SK-N-MC (cell line): ENCODE measurements around the gene LRP1-AS.

Experiments used
- DNase-seq: peaks from one replicate; pipeline ENCODE4 v3.0.0-alpha.2; 2011; ENCODE audit warnings: low read depth, low spot score
- H3K27ac ChIP-seq: fragments of 200-600 bp; sonication (generic); 2 replicates; pipeline ENCODE4 v1.5.1; 2016; ENCODE audit warnings: mixed run types
- H3K36me3 ChIP-seq: fragments of 200-600 bp; sonication (generic); 2 replicates; pipeline ENCODE4 v1.6.1; 2017; ENCODE audit warnings: antibody characterized with exemption, low read length, mixed read lengths; ENCODE audit not compliant: insufficient read depth
- H3K4me3 ChIP-seq: fragments of 200-600 bp; sonication (generic); 2 replicates; pipeline ENCODE4 v1.5.1; 2016
- H3K9ac ChIP-seq: fragments of 200-600 bp; sonication (generic); 2 replicates; pipeline ENCODE4 v1.8.0; 2017; ENCODE audit warnings: mixed run types, mixed read lengths; ENCODE audit not compliant: insufficient read length
- H3K9me3 ChIP-seq: fragments of 200-600 bp; sonication (generic); 2 replicates; pipeline ENCODE4 v1.6.1; 2017; ENCODE audit warnings: low read depth, mild to moderate bottlenecking, antibody characterized with exemption, low read length, moderate library complexity, mixed read lengths
- EZH2 ChIP-seq: fragments of 200-600 bp; sonication (generic); IDR thresholded peaks from one replicate; pipeline ENCODE4 v1.6.1; 2017; ENCODE audit warnings: antibody characterized with exemption
- FOXP2 ChIP-seq: optimal IDR thresholded peaks from 2 replicates; pipeline ENCODE3; 2011; ENCODE audit warnings: mild to moderate bottlenecking, moderate library complexity; ENCODE audit not compliant: insufficient read depth; ENCODE audit errors: extremely low read length, control extremely low read depth
- POLR2AphosphoS5 ChIP-seq: IDR thresholded peaks from 2 replicates; pipeline ENCODE4 v1.6.1; 2012; ENCODE audit warnings: mild to moderate bottlenecking, low read depth, low read length, borderline replicate concordance

Gene LRP1-AS

DNA sequence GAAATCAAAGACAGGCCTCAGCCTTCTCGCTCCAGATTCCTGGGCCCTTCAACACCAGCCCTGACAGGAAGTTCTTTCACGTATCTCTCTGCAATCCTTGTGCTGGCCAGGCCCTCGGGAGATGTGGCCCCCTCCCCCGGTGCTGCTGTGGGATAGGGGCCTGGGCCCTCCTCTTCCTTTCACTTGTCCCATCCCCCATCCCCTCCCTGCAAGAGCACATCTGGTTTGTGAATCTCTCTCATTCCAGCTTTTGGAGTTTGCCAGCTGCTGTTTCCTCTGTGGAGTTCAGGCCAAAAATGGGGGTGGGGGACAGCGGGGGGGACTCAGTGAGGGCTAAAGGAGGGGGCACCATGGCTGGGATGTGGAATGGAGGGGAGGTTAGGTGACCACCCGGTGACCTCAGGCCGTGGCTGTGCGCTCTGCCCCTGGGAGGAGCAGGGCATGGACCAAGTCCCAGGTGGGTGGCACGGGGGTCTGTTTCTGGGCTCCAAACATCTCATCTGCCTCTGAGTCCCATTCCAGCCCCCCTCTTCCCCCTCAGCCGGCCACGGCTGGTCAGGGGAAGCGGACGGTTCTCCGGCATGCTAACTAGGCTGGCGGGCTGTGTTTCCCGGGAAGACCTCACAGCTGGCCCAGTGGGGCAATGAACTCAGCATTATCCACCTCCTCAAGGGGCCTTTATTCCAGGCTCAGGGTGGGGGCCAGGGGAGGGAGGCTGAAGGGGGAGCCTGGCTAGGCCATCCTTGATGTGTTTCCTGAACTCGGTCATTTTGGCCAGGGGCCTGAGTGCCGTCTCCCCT lies 11.7 kb downstream of the LRP1-AS start:
- peak overlapping the region; percentile 62 for H3K9ac ChIP-seq
- peak overlapping the region; percentile 92 for H3K27ac ChIP-seq
- TF ChIP-seq POLR2AphosphoS5 (no peak; the same call in 1 of the 2 replicates), EZH2 (no peak), FOXP2 (no peak)
- H3K9me3 ChIP-seq, result no peaks in the 10 kb centered on the region
- H3K4me3 ChIP-seq, result peak overlapping the region; percentile 68
- H3K36me3 ChIP-seq, result peaks cover 17% of the 10 kb centered on the region; the same call in 1 of the 2 replicates
- no peak for DNase-seq

DNA sequence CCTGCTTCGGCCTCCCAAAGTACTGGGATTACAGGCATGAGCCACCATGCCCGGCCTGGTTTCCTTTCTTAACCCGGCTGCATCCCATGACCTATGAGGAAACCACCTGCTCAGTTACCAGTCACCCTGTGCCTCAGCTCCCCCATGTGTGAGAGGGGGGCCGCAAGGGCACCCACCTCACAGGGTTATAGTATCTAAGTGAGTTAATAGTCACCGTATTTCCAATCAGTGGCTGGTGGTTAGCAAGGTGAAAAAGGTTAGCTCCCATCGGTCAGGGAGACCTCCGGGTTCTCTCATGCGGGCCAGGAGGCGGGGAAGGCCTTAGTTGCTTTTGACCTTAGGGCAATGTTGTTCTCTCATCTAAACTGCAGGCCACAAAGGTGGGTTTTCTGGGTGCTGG lies 12.5 kb downstream of the LRP1-AS start:
- no peak for DNase-seq
- H3K4me3 ChIP-seq, result no peak overlapping the region
- H3K27ac ChIP-seq, result peak overlapping the region; percentile 92
- H3K9me3 ChIP-seq, result no peaks in the 10 kb centered on the region
- TF ChIP-seq FOXP2, result no peak
- no peak for TF ChIP-seq POLR2AphosphoS5
- no peak for TF ChIP-seq EZH2
- peak overlapping the region; percentile 62 for H3K9ac ChIP-seq
- peaks cover 12% of the 10 kb centered on the region; the same call in 1 of the 2 replicates for H3K36me3 ChIP-seq

DNA sequence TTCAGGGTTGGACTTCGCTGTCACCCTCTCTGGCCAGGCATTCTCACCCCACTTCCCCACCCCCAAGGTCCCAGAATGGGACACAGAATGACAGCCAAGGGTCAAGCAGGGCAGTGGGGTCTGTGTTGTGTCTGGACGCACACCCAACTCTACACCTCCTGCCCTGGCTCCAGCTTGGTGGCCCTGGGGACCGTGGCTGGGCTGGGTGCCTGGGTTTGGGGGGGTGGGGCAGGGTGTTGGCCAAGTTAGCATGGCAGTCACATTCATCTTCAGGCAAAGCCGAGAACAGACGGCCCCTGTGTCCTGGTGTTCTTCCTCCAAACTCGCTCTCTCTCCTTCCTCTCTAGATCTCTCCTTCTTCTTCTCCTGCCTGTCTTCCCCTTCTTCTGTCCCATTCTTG lies 13.5 kb downstream of the LRP1-AS start:
- H3K9ac ChIP-seq, result no peak overlapping the region
- H3K36me3 ChIP-seq, result peaks cover 4% of the 10 kb centered on the region; the same call in 1 of the 2 replicates
- H3K9me3 ChIP-seq, result no peaks in the 10 kb centered on the region
- TF ChIP-seq POLR2AphosphoS5, result no peak
- no peak for TF ChIP-seq EZH2
- TF ChIP-seq FOXP2, result no peak
- H3K4me3 ChIP-seq, result no peak overlapping the region
- DNase-seq, result no peak
- peak overlapping the region; percentile 84; the same call in 1 of the 2 replicates for H3K27ac ChIP-seq

DNA sequence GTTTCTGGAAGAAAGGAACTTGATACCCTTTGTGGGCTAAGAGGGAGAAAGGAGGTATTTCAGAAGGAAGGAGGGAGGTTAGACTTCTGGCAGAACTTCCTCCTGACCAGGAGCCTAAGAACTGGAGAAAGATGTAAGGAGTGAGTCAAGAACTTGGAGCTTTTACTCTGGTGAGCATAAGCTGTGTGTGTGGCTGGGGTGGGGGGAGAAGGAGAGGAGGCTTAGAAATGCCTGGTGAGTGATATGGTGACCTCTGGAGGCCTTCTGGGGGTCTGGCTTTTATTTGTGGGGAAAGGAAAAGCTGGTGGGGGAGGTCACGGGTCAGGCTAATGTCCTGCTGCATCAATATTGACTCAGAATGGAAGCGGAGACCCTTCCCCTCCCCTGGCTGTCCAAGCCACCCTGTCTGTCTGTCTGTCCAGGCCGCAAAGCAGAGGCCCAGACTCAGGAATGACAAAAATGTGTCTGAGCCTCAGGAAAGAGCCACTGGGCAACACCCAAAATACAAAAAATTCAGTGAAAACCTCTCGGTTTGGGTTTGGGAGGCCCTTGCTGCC lies 14.3 kb downstream of the LRP1-AS start:
- H3K9me3 ChIP-seq, result no peaks in the 10 kb centered on the region
- TF ChIP-seq EZH2 (no peak), POLR2AphosphoS5 (no peak), FOXP2 (no peak)
- H3K27ac ChIP-seq, result peak overlapping the region; percentile 65
- H3K36me3 ChIP-seq, result no peaks in the 10 kb centered on the region
- H3K4me3 ChIP-seq, result no peak overlapping the region
- no peak overlapping the region for H3K9ac ChIP-seq
- no peak for DNase-seq

DNA sequence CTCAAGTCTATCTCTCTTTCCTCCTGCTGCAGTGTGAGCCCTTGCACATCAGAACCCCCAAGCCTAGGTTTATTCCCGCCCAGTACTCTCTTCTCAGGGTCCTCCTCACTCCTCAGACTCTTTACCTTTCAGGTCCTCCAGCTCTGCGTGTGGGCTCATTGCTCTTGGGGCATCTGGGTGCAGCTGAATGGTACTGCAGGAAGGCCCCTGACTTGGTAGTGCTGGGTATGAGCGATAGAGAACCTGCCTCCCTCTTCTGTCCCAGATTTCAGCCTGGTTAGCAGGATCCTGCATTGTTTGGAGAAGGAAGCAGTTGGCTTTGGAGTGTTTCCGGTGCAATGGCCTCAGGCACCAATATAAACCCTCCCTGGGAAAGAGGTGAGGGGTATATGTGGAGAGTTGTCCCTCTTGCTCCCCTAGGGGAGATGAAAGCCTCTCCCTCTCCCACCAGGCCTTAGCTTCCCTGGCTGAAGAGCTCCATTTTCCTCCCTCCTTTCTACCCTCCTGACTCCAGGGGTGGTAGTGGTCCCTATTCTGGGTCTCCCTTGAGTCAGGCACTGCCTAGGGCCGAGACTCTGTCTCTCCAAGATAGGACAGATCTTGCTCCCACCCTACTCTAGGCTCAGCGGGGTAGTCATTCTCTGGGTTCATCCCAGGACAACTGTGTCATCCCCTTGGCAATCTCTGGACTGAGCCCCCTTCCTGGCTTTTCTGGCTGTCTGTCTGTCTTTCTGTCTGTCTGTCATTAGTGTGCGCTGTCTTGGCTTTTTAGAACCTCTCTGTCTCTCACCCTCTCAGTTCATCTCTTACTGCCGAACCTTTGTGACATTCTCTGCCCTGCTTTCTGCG lies 15.3 kb downstream of the LRP1-AS start:
- Histone ChIP-seq H3K36me3 (no peaks in the 10 kb centered on the region), H3K4me3 (peak overlapping the region; percentile 59), H3K27ac (peak overlapping the region; percentile 65), H3K9ac (peak overlapping the region; percentile 5), H3K9me3 (no peaks in the 10 kb centered on the region)
- TF ChIP-seq FOXP2, result no peak
- TF ChIP-seq POLR2AphosphoS5, result no peak
- TF ChIP-seq EZH2, result no peak
- no peak for DNase-seq

DNA sequence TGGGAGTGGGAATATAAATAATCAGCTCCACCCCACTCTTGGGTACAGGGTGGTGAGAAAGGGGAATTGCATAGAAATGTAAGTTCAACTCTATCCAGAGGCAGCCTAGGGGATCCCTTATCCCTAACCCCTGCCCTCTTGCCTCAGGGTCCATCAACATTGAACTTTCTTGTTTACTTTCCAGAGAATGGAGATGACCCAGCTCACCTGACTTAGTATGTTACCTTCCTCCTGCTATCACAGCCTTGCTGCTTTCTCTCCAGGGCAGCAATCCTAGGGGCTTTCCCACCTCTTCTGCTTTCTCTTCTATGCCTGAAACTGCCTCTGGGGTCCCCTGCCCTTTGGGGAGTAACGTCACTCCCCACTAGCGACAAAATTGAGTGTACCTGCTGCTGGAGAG lies 16.5 kb downstream of the LRP1-AS start:
- H3K9me3 ChIP-seq, result no peaks in the 10 kb centered on the region
- H3K9ac ChIP-seq, result no peak overlapping the region
- DNase-seq, result no peak
- no peak overlapping the region for H3K27ac ChIP-seq
- H3K36me3 ChIP-seq, result no peaks in the 10 kb centered on the region
- no peak for TF ChIP-seq FOXP2
- no peak for TF ChIP-seq POLR2AphosphoS5
- no peak for TF ChIP-seq EZH2
- peak overlapping the region; percentile 59 for H3K4me3 ChIP-seq

DNA sequence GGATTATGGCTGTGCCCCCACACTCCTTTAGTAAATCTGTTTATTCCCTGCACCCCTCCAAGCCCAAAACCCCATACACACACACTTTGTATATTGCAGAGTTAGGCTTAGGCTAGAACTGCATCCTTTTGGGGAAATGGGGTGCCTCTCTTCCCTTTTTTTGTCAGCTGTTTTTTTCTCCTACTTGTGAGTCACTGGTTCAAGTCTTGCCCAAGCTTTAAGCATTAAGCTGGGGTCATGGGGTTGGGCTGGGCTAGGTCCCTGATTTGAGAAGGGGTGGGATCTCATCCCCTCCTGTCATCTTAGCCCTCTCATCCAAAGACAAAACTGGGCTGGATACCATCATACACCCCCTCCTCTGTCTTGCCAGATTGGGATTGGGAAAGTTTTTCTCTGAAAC lies 17.5 kb downstream of the LRP1-AS start:
- no peaks in the 10 kb centered on the region for H3K36me3 ChIP-seq
- peak overlapping the region; percentile 96 for H3K4me3 ChIP-seq
- TF ChIP-seq POLR2AphosphoS5 (no peak), EZH2 (no peak), FOXP2 (no peak)
- H3K27ac ChIP-seq, result no peak overlapping the region
- no peaks in the 10 kb centered on the region for H3K9me3 ChIP-seq
- peak overlapping the region; percentile 70 for H3K9ac ChIP-seq
- DNase-seq, result no peak

DNA sequence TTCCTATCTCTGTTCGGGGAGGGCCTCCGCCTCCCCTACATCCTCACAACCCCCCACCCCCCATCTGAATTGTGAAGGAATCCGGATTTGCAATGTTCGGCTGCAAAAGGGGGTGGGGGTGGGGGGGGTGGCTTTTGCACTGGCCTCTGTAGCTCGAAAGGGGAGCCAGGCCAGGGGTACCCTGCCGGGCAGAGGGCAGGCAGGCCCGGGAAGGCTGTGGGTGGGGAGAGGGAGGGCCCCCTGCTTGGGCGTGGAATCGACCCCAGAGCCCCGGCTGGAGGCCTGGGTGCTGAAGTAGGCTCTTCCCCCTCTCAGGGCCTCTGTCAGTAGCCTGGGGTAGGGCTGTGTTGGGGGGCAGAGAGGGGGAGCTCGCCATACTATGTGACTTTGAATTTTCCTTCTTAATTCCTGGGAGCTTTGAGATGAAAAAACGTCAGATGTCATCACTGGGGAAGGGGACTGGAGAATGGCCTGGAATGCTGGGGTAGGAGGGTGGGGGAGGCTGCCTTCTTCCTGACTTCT lies 18.0 kb downstream of the LRP1-AS start:
- Histone ChIP-seq H3K27ac (no peak overlapping the region), H3K4me3 (peak overlapping the region; percentile 96), H3K9ac (peak overlapping the region; percentile 70), H3K36me3 (no peaks in the 10 kb centered on the region), H3K9me3 (no peaks in the 10 kb centered on the region)
- no peak for DNase-seq
- TF ChIP-seq POLR2AphosphoS5 (no peak), FOXP2 (no peak), EZH2 (no peak)
